ENCODE results near the gene B2M. TPM values are rescaled to one million over a fixed set of nuclear protein-coding genes. Genes with fewer than 3 reads are reported as not detected.

The B2M gene
- total RNA-seq (2022; extraction: Qiagen RNA extraction), result 399 to 485 TPM (median 437 TPM) in 5 replicates

GRCh38 chr15:44711096-44711742 lies at the start of gene B2M, which contains the start of gene PATL2:
B2M (plus strand) TSS chr15:44711517; CDS start chr15:44711547, 30 bp downstream.
PATL2 (minus strand) TSS chr15:44711323; CDS start chr15:44676490, 34,833 bp downstream.

DNA sequence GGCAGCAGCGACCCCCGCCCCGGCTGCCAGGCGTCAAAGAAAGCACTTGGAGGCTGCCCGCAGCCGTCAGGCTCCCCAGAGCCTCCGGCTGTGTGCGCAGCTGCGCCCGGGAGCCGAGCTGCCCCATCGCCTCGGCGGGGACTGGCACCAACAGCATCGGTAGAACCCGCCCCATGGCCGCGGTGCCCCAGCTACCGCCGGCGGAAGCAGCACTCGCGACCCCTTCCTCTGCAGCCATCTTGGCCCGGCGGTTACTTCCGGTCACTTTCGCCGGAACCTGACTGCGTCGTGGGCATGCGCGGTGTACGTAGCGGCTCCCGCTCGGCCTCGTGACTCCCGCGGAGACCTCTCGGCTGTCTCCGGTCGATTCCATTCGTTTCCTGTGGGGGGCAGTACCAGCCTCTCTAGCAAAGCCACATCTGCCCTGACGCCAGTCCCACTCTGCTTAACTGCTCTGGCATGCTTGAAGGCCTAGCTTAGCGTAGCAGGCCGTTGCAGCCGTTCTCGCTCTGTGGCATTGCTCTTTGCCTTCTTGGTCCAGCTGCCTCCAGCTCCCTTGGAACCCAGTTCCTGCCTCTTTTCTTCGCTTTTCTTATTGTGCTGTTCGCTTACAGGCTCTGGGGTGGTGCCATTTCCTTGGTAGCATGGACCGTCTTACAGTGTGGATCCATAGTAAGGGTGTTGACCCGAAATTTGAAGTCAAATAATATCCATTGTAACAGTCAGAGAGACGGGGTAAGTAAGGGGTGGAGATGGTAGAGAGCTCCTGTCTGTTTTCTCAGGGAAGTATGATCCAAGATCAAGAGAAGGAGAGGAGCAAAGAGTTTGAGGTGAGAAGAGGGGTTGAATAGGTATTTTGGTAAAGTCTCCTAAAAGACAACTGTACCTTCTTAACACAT lies 47.7 kb upstream of the B2M start, which contains the start of gene SPG11:
Gene SPG11 (minus strand): TSS at position 253 of the 899 bp plus-strand sequence. CDS start 15 bp downstream, at position 238.

GRCh38 chr15:44736181-44736765 lies 25.0 kb downstream of the B2M start, which contains the start of gene TRIM69:
TRIM69 (plus strand) TSS chr15:44736528; CDS start chr15:44736705, 177 bp downstream.

Other genes starting within 250 kb of the B2M start
- 84.8 to 126 TPM (median 92.0 TPM) in 5 replicates for gene EIF3J, start 174.4 kb upstream of the B2M start, total RNA-seq (2022; extraction: Qiagen RNA extraction)
- gene SPG11, start 47.9 kb upstream of the B2M start, total RNA-seq (2022; extraction: Qiagen RNA extraction), result 7.6 to 10.8 TPM (median 9.2 TPM) in 5 replicates
- gene PATL2, start 194 bp upstream of the B2M start, total RNA-seq (2022; extraction: Qiagen RNA extraction), result 0.07 to 0.30 TPM (median 0.26 TPM) in 4 of 5 replicates, not detected in the other
- gene TRIM69, start 25.0 kb downstream of the B2M start, total RNA-seq (2022; extraction: Qiagen RNA extraction), result 4.0 to 6.5 TPM (median 5.8 TPM) in 5 replicates
- not detected in 5 replicates for gene TERB2, start 245.2 kb downstream of the B2M start, total RNA-seq (2022; extraction: Qiagen RNA extraction)